Hematopoietic multipotent progenitor cell treated with erythropoietin and hydrocortisone succinate and interleukin-3 and kit ligand, for 4 days (in vitro differentiated cells): ENCODE measurements around the gene AUTS2.
A peak's percentile ranks its signal among the peaks of the same experiment; 100 is the strongest.

Source experiments
- DNase-seq: peaks from one replicate; pipeline ENCODE4 v3.0.0-alpha.2; 2015

AUTS2 gene

DNA sequence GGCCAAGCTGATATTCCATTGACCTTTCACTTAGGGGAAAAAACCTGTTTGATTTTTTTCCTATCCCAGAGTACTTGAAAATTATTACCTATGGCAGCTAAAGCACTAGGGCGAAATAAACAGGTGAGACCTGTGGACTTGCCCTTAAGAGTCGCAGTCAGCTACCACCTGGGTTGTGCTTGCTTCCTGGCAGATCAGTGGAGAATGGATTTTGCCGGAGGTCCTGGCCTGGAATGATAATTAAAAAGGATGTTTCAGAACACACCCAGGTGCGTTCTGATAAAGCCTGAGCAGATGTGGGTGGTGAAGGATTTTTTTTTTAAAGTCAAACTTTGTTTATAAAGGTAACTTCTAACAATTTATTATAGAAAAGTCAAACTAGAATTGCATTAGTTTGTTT, 59.1 kb downstream of the AUTS2 start:
- no peak for DNase-seq

- no peak for DNase-seq
Measured at GRCh38 chr7:69657985-69658384, 59.7 kb downstream of the AUTS2 start.

- DNase-seq: no peak
Measured at GRCh38 chr7:69659983-69660382, 61.7 kb downstream of the AUTS2 start.

DNA sequence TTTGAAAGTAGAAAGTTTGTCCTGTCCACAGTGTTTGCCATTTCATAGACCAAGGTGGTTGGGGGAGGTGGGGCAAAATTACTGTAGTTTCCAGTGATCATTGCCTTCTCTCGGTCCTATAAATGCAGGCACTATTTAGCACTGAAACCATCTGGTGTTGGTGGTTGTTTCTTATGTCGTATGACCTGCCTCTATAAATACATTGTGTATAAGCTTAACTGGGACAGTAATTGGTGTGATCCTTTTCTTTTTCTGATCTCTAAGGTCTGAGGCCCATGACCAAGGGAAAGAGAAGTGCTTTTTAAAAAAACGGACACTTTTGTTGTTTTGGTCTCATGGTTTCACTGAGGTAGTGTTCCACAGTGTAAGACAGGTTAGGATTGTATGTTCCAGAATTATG, 63.1 kb downstream of the AUTS2 start:
- no peak for DNase-seq

GRCh38 chr7:69663911-69664832, 65.9 kb downstream of the AUTS2 start:
- no peak for DNase-seq

GRCh38 chr7:69665369-69665768, 67.1 kb downstream of the AUTS2 start:
- no peak for DNase-seq

- no peak for DNase-seq
Measured at GRCh38 chr7:69668339-69668870, 70.1 kb downstream of the AUTS2 start.

DNA sequence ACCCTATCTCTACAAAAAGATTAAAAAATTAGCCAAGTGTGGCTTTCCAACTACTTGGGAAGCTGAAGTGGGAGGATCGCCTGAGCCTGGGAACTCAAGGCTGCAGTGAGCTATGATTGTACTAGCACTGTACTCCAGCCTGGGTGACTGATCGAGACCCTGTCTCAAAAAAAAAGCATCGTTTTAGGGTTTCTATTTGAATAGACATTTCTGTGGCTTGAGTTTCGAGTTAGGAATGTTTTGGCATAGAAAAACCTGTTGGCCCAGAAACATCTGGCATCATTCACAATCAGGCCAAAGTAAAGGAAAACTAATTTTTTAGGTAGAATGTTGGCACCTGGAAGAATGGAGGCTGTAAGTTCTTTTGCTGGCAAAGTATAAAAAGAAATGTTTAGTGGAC, 72.4 kb downstream of the AUTS2 start:
- no peak for DNase-seq

DNA sequence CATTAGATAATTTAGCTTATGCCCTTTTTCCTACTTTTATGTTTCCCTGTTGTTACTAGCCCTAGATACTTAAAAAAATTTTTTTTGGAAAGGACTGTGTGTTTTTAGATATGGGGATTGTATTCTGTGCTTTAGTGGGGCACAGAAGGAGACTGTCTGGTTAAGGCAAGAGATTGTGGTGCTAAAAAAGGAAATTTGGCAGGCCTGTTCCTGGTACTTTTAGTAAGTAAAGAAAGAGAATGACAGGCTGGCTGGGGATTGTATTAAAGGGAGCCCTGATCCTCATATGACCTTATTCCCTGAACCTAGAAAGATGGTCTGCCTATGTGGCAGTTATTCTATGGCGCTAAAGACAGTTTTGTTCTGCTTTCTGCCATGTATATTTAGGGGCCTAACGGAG, 74.8 kb downstream of the AUTS2 start:
- no peak for DNase-seq

DNA sequence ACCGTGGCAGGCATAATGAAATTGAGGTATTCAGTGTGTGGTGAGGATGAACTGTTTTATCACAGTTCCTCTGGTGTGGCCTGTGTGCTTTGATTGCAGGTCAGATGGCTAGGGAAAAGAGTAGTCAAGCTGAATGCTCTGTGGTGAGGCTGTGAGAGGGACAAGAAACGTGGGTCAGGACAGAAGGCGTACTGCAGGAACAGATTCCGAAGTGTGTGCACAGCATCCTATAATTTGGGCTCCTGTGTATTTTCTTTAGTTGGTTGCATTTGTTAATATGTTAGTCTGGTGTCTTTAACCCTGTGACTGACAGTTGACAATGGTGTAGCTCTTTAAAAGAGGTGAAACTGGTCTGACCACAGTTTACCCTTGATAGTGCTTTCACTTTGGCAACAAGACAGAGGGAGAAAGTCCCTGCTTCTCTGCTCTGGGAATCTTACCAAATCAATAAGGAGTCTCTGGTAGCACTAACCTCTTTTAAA, 76.5 kb downstream of the AUTS2 start:
- DNase-seq: peak; percentile 24

DNA sequence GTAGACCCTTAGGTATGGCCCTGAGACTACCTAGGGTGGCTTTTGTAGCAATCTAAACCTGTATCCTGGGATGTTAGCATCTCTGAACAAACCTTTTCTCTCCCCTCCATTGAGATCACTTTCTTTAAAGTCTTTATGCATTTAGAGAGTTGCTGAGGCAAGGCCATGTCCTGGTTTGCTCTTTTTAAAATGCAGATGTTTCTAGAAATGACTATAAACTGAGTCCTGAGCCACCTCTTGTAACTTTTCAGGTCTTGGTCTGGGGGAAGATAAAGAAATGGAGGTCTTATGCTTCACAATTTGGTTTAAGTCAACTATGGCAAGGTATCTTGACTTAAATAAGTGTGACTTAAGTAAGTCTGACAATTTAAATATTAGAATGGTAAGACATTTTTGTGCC, 78.0 kb downstream of the AUTS2 start:
- DNase-seq: no peak

DNA sequence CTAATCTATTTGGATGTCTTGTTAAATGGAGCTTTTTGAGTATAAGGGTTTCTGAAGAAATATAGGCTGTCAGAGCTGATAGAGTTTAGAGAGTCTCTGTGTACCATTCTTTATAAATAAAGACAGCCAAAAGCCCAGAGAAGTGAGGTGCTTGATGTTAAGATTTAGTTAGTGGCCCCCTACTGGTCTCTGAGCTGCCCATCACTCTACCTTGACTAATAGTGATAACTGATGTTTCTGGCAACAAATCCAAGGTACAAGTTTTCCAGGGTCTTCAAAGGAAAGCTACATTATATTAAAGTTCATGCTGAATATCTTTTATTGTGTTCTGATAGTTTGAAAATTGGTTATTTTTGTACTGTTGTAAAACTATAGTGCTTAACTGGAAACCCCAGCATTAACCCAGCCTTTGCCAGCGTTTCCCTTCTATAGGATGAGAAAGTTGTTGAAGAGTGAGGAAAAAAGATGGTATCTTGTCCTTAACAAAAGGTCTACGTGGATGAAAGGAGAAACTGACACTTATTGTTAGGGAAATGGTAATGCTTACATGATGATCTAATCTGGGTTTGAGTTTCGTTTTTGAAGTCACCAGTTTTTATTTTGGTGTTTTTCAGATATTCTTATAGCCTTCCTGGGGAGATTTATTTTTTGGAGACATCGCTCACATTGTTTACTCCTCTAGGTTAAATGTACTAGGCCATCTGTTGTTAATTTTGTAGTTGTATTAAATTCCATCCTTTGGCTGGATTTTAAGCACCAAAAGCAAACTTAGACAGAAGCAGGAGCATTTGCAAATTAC, 79.0 kb downstream of the AUTS2 start:
- peak; percentile 67 for DNase-seq

DNA sequence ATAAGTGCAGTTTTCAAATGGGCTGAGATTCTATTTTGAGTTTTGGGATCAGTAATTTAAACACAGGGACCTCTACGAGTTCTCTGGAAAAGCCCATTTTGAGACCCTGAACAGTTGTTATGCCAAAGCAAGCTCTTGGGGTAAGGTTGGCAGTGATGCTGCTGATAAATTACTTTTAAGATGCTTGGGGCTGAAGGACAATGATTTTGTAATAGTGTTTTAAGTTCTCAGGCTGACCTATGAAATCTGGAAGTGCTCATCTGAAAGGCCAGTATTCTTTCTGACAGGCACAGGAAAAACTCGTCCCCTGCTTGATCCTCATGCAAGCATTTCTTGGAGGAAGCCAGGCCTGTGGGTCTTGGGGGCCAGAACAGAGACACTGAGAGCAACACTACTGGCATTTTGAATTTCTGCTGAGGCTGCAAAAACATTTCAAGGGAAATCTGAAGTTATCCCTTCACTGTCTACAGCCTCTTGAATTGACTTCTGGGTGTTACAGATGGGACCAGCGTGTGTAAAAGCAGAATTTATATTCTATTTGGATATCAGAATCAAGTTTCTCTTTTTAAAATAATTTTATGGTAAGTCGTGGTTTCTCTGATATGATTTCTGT, 79.7 kb downstream of the AUTS2 start:
- no peak for DNase-seq

DNA sequence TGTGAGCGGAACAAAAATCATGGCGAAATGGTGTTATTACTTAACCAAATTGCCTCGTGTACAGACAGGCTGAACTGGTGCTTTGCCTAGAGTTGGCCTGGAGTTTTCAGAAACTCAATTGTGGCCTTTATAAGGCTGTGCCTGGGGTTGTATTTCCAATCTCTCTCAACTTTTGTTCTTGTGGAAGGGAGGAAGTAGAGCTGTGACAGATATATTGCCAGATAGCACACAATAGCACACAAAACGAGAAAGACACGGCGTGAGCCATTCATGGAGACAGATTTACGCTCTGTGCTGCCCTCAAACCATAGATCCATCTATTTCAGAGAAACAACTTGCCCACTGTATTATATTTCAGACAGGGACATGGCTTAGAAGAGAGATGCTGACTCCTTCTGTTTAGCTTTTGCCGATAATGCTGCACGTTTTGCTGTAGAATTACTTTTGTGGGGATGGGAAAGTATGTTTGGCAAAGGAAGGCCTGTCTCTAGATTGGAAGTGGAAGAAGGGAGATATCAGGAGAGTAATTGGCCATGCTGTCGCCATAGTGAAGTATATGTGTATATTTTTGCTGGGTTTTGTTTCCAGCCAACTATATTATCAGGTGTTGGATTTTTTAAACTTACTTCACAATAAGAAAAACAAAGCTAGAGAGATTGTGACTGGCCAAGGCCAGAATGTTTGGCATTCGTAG, 80.4 kb downstream of the AUTS2 start:
- DNase-seq: peak; percentile 49

DNA sequence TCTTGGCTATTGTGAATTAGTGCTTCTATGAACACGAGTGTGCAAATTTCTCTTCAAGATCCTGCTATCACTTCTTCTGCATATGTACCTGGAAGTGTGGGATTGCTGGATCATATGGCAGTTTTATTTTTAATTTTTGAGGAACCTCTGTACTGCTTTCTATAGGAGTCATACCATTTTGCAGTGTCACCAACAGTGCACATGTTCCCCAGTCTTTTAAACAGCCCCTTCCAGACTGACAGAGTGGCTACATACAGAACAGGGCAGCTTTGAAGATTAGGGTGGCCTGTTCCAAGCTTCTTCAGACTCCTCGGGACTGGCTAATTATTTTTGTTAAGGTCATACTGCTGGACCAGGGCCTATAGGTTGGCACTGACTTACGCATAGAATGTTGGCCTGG, 82.9 kb downstream of the AUTS2 start:
- DNase-seq: peak; percentile 15

GRCh38 chr7:69682518-69682917, 84.2 kb downstream of the AUTS2 start:
- peak; percentile 35 for DNase-seq

GRCh38 chr7:69683002-69683401, 84.7 kb downstream of the AUTS2 start:
- no peak for DNase-seq

GRCh38 chr7:69684369-69685292, 86.4 kb downstream of the AUTS2 start:
- DNase-seq: no peak

DNA sequence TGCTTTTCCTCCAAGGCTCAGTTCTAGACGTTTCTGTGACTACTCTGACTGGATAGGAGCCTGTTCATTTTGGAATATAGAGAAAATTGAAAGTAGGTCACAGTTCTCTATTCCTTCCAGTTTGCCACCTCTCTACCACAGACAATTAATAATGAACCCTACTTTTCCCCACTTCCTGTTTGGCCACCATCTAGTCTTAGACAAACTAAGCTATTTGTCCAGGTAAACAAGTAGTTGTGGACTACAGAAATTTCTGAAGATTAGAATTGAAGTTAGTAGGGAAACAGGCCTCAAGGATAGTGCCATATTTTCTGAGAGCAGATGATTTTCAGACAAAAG, 87.0 kb downstream of the AUTS2 start:
- no peak for DNase-seq

- no peak for DNase-seq
Measured at GRCh38 chr7:69686366-69686765, 88.1 kb downstream of the AUTS2 start.

DNA sequence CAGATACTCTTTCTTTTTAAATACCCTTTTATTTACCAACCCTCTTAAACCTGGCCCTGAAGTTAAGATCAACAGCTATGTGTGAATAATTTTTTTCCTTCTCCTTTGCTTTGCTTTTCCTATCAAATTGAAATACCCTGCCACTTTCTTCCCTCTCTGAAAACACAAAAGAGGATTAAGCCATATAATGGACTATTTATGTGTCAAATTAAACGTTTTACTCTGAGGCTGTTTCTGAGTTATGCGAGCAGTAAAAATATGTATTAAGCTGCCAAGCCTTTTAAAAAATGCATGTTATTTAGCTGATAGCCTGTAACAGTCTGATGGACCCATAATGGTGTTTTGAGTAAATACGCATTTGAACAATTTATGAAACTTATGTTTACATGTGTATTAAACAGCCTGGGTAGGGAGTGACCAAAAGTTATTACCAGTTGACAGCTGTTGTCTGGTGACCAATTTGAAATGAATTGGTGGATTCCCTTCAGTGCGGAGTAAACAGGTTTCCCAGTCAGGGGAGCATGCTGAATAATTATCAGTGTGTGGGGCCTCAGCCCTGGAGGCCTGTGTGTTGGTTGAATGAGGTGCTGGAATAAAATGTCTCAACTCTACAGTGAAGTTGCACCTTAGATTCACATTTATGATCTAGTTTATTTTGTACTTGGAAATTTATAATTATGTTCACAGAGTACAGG, 89.6 kb downstream of the AUTS2 start:
- DNase-seq: no peak
